K562 (cell line): ENCODE results near the gene CC2D2B.

ENCODE experiments used
- EZH2 ChIP-seq: IDR thresholded peaks from 2 replicates; pipeline ENCODE4 v1.6.1; 2012; ENCODE audit warnings: low read depth, mild to moderate bottlenecking, inconsistent platforms, low read length, borderline replicate concordance
- NBN ChIP-seq: fragments of 450-650 bp; IDR thresholded peaks from 2 replicates; pipeline ENCODE4 v1.6.1; 2016; ENCODE audit warnings: low read depth, mild to moderate bottlenecking
- U2AF1 ChIP-seq: fragments of 200-400 bp; formaldehyde crosslinking; optimal IDR thresholded peaks from 2 replicates; pipeline ENCODE3; 2017; ENCODE audit warnings: mild to moderate bottlenecking, low read depth, low read length, moderate library complexity
- ZNF408 ChIP-seq: fragments of 250-450 bp; sonication (Bioruptor Pico); IDR thresholded peaks from 2 replicates; pipeline ENCODE4 v1.4.0; 2020; ENCODE audit warnings: low read depth, mild to moderate bottlenecking, moderate library complexity
- TF ChIP-seq, protein P1 (sequence below): sonication (generic); formaldehyde crosslinking; IDR thresholded peaks from 2 replicates; pipeline ENCODE4 v1.8.1; 2022; ENCODE audit warnings: missing genetic modification reagents
- TF ChIP-seq, protein P2 (sequence below), 3 experiments: IDR thresholded peaks in 2 of 3; conservative IDR thresholded peaks in 1 of 3; 2 replicates each; pipeline ENCODE4 v1.5.1; 2011 to 2012; ENCODE audit warnings: low read length in 3 of 3, mild to moderate bottlenecking in 3 of 3, control low read depth in 2 of 3, improper control_type of control experiment in 1 of 3, inconsistent platforms in 1 of 3, low read depth in 1 of 3, mixed read lengths in 1 of 3, moderate library complexity in 1 of 3; ENCODE audit not compliant: insufficient read depth in 2 of 3

DNA sequence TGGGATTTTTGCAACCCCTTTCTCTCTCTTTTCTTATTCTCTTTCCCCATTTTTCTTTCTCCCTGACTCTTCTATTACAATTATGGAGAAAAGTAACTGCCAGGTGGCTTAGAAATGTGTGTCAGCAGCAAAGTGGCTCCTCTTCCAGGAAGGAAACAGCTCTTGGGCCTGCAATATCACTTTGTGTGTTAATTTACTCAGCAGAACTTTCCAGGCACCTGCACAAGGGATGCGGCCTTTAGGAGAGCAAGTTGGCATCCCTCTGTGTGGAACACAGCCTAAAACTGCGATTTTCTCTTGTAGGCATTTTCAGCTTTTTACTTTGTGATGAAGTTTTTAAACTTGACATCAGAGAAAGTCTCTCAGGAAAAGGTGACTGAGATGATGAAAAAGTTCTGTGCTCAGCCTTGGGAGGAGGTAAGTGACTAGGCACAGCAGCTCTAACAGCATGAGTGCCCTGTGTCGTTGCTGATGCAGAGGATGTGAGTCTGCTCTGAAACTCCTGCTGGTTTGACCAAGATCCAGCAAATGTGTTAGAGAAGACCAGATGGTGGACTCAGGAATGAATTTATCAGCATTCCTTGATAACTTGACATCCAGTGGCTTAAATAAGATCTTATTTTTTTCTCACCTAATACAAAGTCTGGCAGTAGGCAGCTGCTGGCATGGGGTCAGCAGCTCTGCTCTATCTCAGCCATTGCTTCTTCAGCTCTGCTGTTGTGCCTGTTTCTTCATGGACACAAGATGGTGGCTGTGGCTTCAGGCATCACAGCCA lies 47.4 kb upstream of the CC2D2B start:
- TF ChIP-seq ZNF408 (CRISPR knock-in tag) = no peak
- TF ChIP-seq, protein P1, sequence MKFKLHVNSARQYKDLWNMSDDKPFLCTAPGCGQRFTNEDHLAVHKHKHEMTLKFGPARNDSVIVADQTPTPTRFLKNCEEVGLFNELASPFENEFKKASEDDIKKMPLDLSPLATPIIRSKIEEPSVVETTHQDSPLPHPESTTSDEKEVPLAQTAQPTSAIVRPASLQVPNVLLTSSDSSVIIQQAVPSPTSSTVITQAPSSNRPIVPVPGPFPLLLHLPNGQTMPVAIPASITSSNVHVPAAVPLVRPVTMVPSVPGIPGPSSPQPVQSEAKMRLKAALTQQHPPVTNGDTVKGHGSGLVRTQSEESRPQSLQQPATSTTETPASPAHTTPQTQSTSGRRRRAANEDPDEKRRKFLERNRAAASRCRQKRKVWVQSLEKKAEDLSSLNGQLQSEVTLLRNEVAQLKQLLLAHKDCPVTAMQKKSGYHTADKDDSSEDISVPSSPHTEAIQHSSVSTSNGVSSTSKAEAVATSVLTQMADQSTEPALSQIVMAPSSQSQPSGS (CRISPR knock-in tag) = no peak
- TF ChIP-seq, protein P2, sequence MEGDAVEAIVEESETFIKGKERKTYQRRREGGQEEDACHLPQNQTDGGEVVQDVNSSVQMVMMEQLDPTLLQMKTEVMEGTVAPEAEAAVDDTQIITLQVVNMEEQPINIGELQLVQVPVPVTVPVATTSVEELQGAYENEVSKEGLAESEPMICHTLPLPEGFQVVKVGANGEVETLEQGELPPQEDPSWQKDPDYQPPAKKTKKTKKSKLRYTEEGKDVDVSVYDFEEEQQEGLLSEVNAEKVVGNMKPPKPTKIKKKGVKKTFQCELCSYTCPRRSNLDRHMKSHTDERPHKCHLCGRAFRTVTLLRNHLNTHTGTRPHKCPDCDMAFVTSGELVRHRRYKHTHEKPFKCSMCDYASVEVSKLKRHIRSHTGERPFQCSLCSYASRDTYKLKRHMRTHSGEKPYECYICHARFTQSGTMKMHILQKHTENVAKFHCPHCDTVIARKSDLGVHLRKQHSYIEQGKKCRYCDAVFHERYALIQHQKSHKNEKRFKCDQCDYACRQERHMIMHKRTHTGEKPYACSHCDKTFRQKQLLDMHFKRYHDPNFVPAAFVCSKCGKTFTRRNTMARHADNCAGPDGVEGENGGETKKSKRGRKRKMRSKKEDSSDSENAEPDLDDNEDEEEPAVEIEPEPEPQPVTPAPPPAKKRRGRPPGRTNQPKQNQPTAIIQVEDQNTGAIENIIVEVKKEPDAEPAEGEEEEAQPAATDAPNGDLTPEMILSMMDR (IDR thresholded peaks at IDR 0.05 in 2 of 3, conservative IDR thresholded peaks at IDR 0.05 in 1 of 3; ENCODE audit: insufficient read depth in 2 of 3, low read depth in 1 of 3, low read length in 3 of 3) = no peak
- no peak for TF ChIP-seq U2AF1
- no peak for TF ChIP-seq NBN
- no peak for TF ChIP-seq EZH2
